CD4-positive, alpha-beta T cell treated with Interleukin-12 subunit alpha and Interleukin-12 subunit beta, for 1 hour (primary cell): ENCODE data around the gene RESF1.

ENCODE experiments used
- DNase-seq: peaks from one replicate; pipeline ENCODE4 v3.0.0-alpha.2; 2020

Gene RESF1

DNA sequence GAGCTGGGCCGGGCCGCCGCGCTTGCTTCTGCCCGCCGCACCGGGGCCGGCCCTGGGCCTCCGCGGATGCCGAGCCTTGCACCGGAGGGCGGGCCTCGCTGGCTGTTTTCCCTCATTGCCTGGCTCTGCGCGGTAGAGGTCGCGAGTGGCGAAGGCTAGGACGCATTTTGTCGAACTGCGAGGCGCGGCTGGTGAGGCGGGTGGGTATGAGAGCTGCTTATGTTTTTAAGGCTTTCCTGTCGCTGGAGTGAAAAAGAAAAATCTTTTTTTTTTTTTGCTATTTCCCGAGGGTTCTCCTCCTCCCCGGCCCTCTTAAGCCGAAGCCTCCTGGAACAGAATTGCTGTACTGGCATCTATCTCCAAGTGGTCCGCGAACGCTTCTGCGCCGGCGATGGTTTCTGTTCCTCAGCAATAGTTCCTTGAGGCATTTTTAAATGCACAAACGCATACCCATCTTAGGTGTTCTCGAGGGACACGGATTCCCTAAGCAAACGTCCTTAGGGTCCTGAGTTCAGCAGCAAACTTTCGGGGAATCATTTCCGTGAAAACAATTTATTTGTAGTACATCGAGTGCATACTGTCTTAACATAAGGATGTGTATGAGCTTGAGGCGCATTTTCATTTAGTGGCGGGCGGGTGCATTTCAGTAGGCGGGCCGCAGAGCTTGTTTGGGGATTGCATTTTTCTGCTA is 631 bp downstream of the RESF1 start:
- peak; percentile 53 for DNase-seq

DNA sequence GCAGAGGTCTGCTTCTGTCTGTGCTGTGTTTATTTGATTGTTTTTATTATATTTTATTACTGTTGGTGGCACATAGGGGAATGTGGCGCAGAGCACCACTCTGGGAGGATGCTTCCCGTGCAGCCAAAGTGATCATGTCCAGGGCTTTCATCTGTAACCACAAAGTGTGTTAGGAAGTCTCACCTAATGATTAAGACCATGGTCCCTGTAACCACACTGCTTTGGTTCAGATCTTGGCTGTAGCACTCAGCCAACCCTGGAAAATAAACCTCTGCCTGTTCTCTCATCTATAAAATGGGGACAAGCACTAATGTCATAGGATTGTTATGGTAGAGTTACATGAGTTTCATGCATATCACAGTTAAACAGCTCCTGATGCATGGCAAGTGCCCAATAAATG is 1.9 kb downstream of the RESF1 start:
- no peak for DNase-seq

DNA sequence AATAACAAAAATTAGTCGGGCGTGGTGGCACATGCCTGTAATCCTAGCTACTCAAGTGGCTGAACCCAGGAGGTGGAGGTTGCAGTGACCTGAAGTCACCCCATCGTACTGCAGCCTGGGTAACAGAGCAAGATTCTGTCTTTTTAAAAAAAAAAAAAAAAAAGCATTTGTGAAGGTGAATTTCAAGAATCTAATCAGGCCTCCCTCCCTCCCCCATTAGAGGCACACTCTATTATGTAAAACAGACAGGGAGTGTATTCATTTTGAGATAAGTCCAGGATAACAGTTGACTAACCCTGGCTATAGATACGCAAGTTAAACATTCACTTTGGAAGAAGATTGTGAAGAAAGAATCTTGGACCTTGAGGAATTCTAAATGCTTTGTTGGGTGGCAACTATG is 2.9 kb downstream of the RESF1 start:
- no peak for DNase-seq

DNA sequence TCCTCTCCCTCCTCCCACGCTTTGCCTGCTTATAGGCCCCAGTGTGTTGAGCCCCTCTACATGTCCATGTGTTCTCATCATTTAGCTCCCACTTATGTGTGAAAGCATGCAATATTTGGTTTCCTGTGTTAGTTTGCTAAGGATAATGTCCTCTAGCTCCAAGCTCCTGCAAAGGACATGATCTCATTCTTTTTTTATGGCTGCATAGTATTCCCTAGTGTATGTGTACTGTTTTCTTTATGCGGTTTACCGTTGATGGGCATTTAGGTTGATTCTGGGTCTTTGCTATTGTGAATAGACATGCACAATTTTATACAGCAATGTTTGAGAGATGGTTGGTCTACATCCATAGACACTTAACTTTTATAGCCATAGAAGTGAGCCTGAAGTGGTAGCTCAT is 5.1 kb downstream of the RESF1 start:
- no peak for DNase-seq

DNA sequence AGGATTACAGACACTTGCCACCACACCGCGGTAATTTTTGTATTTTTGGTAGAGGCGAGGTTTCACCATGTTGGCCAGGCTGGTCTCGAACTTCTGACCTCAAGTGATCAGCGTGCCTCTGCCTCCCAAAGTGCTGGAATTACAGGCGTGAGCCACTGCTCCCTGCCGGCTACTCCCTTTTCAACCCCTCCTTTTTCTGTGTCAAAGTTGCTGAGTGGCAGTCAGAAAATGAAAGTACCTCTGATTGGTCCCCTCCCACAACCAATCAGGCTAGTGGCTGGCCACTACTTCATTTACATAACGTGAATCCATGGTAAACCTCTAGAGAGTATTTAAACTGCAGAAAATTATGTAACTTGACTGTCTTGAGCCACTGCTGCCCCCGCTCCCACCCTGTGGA is 5.9 kb downstream of the RESF1 start:
- DNase-seq = peak; percentile 69

DNA sequence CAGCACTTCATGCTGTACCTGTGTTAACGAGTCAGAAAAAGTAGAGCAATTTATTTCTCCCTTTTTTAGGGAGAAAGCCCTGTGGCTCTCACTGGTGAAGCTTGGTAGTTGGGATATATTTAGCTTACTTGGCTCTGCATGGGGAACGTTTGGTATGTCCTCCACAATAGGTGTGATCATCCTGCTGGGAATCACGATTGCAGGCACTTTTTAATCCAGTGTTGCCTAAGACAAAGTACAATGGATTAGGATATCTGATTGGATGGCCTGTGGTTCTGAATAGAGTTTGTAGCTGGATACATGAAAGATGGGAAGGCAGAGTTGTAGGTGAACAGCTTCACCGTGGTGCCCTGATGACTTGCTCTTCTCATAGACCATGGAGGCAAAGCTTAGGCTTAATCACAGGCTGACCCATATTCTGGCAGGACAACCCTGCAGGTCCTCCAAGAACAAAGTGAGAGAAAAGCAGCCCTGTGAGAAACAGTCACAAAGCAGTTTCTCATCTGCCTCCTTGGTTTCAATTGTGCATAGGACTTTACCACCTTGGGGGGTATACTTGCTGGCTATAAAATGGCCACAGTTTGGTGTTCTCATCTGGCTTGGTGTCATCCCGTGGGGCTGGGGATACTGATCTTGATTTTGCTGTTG is 7.5 kb downstream of the RESF1 start:
- DNase-seq = no peak

DNA sequence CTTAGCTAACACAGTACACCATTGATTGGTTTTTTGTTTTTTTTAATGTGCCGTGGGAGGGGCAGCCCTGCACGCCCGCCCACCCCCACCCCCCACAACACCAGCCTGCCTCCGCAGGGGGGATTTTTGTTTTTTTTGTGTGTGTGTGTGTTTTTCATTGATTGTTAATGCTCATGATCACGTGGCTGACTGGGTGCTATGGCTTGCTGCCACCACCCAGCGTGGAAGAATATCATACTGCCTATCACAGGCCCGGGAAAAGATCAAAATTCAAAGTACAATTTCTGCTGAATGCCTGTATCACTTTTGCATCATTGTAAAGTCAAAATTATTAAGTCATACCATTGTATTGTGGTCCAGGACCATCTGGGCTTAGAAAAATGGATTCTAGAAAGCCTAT is 8.3 kb downstream of the RESF1 start:
- DNase-seq = peak; percentile 43

DNA sequence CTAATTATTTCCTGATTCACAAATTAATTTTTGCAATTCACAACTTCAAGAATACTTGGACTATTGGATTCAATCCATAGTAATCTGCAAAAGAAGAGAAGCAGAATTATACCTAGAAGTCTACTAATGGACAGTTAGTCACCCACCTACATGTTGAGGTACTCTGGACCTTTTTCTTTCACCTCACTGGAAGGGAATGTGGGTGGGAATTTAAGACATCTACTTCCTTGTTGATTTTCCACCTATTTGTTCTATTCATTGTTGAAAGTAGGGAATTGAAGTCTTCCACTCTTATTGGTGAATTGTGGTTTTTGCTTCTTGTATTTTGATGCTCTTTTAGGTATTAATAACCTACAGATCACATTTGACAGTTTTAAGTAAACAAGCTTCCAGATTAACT is 11.0 kb downstream of the RESF1 start:
- no peak for DNase-seq

DNA sequence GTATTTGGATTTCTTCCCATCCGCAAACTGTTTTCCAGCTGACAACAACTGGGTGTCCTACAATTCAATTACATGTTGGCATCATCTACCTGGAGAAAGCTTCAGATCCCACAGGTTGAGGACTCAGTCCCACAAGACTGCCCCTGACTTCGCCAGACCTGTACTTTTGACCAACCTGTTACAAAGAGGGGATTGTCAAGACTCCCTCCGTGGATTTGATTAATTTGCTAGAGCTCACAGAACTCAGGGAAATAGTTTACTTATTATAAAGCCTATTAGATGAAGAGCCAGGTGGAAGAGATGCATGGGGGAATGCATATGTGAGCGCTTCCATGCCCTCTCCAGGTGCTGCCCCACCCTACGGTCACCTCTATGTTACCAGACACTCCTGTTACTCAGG is 14.6 kb downstream of the RESF1 start:
- DNase-seq = no peak

DNA sequence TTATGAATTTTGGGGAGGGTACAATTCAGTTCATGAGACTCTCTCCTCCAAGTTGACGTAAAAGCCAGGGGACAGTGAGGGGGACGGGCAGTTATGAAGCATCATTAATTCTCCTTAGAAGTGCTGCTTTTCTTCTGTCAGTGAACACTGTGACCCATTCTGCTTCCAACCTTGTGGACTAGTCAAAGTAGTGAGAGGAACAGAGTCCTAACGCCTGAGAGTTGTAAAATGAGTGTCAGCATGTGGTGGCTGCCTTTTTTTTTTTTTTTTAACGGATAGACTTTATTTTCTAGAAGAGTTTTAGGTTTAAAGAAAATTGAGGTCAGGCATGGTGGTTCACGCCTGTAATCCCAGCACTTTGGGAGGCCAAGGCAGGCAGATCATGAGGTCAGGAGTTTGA is 15.5 kb downstream of the RESF1 start:
- no peak for DNase-seq

DNA sequence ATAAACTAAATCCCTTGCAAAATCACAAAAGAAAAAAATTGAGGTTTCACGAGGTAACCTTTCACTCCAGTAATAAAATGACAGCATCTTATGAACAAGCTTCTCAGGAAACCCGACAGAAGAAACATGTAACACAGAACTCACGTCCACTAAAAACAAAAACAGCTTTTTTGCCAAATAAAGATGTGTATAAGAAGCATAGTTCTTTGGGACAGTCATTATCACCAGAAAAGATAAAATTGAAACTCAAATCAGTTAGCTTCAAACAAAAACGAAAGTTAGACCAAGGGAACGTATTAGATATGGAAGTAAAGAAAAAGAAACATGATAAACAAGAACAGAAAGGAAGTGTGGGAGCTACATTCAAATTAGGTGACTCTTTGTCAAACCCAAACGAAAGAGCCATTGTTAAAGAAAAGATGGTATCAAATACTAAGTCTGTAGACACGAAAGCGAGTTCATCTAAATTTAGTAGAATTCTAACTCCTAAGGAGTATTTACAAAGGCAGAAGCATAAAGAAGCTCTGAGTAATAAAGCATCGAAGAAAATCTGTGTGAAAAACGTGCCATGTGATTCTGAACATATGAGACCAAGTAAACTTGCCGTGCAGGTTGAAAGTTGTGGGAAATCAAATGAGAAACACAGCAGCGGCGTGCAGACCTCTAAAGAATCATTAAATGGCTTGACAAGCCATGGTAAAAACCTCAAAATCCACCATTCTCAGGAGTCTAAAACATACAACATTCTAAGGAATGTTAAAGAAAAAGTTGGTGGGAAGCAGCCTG is 25.8 kb downstream of the RESF1 start:
- no peak for DNase-seq

DNA sequence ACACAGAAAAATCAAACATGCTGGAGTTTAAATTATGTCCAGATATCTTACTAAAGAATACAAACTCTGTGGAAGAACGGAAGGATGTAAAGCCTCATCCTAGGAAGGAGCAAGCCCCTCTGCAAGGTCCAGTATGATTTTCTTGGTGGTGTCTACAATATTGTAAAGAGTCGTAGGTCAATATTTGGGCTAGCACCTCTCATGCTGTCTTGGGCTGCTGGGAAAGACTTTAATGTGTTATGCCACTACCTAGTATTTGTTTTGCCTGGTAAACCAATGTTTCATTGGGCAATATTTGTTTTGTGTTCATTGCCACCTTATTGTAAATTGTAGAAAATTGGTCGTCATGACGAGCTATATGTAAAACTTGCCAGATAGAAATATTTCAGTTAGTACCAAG is 26.6 kb downstream of the RESF1 start:
- no peak for DNase-seq

DNA sequence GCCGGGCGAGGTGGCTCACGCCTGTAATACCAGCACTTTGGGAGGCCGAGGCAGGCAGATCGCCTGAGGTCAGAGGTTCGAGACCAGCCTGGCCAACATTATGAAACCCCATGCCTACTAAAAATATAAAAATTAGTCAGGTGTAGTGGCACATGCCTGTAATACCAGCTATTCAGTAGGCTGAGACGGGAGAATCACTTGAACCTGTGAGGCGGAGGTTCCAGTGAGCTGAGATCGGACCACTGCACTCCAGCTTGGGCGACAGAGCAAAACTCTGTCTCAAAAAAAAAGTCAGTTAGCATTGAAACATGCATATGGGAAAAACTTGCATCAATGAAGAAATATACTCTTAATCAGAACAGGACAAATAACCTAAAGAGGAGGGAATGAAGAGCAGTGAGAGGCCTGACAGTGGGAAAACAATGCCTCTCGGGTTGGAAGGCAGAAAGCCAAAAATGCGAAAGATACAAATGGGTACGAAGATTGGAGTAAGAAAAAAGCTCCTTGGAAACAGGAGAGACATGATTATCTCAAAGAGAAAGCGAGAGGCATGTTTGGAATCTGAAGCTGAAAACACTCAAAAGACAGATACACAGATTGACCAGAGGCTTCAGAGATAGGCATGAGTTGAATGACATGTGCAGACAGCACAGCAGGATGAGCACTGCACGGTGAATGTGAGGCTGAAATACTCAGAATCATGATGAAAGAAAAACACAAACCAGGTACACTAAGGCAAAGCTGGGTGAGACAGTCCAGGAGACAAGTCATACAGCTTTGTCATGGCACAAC is 30.6 kb downstream of the RESF1 start:
- no peak for DNase-seq

DNA sequence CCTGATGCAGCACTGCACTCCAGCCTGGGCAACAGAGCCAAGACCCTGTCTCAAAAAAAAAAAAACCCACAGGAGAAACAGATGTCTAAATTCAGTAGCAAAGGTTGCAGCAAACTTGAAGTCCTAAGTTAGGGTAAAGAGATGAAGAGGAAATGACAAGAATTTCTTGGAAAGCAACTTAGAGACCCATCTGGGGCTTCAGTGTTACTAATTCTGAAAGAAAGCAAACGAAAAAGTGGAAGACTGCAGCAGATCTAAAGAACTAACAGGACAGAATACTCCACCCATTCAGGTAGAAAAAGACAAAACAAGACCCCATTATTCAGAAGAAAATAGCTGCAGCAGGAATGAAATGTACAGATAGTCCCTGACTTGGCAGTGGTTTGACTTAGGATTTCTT is 31.9 kb downstream of the RESF1 start:
- DNase-seq = no peak

DNA sequence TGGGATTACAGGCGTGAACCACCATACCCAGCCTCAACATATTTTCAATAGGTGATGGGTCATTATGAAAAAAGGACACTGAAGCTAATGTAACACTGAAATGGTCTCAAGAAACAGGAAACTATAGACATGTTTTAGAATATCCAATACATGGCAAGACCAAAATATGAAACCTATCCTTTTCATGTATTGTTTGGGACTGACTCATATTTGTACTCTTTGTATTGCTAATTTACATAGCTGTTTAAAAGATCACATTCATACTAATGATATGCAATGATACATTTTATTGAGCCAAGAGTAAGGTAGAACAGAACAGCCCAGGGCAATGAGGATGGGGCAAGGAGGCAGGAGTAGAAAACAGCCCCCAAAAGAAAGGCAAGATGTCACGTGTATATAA is 32.6 kb downstream of the RESF1 start:
- DNase-seq = no peak

DNA sequence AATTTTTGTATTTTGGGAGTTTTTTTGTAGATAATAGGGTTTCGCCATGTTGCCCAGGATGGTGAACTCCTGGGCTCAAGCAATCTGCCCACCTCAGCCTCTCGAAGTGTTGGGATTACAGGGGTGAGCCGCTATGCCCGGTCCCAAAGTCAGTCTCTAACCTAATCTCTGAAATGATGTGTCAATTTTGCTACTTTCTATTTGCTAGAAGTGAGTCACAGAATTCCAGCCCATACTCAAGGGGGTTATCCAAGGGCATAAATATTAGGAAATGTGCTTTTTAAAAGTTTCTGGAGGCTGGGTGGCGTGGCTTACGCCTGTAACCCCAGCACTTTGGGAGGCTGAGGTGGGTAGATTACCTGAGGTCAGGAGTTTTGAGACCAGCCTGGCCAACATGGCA is 40.5 kb downstream of the RESF1 start:
- no peak for DNase-seq

DNA sequence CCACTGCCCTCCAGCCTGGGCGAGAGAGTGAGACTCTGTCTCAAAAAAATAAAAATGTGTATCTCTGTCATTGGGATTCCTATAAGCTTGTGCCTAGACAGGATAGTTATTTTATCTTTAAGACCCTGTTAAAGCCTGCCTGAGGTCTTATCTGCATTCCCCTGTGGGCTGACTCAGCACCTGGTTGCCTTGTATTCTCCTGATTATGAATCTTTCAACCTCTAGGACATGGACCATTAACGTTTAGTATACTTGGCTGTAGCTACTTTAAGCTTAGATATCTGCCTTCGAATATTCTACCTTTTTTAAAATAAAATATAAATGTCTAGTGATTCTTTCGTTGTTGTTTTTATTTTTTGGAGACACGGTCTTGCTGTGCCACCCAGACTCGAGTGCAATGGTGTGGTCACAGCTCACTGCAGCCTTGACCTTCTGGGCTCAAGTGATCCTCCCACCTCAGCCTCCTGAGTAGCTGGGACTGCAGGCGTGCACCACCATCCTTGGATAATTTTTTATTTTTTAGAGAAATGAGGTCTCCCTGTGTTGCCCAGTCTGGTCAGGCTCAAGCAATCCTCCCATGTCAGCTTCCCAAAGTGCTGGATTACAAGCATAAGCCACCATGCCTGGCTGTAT is 41.3 kb downstream of the RESF1 start:
- no peak for DNase-seq

DNA sequence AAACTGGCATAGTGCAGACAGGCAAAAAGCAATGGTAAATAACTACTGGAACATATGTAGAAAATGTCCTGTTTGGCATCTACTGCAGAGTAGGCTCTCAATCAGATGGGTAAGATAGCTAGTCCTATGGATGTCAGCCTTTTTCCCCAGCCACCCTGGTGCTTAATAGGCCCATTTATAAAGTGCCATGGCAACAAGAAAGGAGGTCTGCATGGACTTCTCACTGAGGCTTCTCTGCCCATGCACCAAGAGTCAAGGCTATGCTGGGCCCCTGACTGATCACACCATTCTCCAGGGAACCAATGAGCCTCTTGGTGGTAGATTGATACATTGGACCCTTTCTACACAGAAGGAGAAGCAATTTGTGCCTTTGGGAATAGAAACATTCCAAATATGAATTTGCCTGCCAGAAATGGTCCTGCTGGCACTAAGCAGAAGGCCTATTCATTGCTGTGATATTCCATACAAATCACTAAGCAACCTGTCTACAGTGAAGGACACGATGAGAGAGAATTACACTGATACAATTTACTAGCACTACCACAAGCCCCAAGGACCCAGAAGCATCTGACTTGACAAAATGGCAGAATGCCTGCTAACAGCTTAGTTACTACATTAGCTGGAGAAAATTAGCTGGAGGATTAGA is 43.8 kb downstream of the RESF1 start:
- DNase-seq = no peak

DNA sequence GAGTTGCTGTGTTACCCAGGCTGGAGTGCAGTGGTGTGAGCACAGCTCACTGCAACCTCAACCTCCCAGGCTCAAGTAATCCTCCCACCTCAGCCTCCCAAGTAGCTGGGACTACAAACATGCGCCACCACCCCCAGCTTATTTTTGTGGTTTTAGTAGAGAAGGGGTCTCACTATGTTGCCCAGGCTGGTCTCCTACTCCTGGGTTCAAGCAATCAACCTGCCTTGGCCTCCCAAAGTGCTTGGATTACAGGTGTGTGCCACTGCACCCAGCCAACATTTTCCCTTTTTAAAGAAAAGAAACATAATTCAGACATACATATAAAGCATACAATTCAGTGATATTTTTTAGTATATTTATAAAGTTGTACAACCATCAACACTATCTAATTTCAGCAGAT is 44.4 kb downstream of the RESF1 start:
- DNase-seq = no peak

DNA sequence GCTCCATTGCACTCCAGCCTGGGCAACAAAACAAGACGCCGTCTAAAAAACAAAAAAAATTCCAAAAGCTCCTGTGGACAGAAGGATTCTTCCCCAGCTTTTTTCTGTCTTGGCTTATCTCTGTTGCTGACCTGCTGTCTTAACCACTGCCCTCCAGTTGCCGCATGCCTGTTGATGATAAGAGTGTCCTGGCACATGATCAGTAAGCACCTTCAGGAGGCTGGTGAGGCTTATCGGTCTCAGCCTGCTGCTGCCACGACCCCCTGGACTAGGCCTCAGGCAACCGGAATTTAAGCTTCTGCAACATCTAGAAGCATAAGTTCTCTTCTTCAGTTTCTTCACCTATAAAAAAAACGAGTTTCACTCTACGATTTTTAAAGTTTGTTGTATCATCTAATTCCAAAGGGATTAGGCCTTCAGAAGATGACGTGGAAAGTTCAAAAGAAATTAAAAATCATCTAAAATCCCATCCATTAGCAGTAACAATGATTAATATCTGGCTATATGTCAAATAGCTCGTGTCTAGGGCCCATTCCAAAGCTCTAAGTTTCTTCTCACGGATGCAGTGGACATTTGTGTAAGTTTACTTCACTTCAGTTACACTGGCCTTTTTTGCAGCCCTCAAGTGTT is 46.4 kb downstream of the RESF1 start:
- no peak for DNase-seq
